Keratinocyte (primary cell): ENCODE data around the gene SYTL4.

Experiments
- CTCF ChIP-seq, 3 experiments: IDR thresholded peaks in 1 of 3; conservative IDR thresholded peaks in 1 of 3; optimal IDR thresholded peaks in 1 of 3; 2 replicates in 2 of 3; 3 replicates in 1 of 3; pipeline versions ENCODE3 to v1.5.1; 2011; ENCODE audit warnings: low read length in 3 of 3, mild to moderate bottlenecking in 3 of 3, moderate library complexity in 2 of 3, control low read depth in 1 of 3, inconsistent platforms in 1 of 3; ENCODE audit not compliant: insufficient read depth in 2 of 3; ENCODE audit errors: extremely low read depth in 1 of 3
- EZH2 ChIP-seq: IDR thresholded peaks from one replicate; pipeline ENCODE4 v1.6.1; 2012; ENCODE audit warnings: inconsistent platforms, mild to moderate bottlenecking, low read length, moderate library complexity

GRCh38 chrX:100710816-100711215 is 21.1 kb downstream of the SYTL4 start:
- TF ChIP-seq CTCF (optimal IDR thresholded peaks at IDR 0.05 in 1 of 3, IDR thresholded peaks at IDR 0.05 in 1 of 3, conservative IDR thresholded peaks at IDR 0.05 in 1 of 3; ENCODE audit: extremely low read depth in 1 of 3, insufficient read depth in 2 of 3, low read length in 3 of 3) (no peak), EZH2 (no peak)
